H9 (cell line): ENCODE results near the gene MOSMO. TPM values are rescaled to one million over a fixed set of nuclear protein-coding genes. Genes with fewer than 3 reads are reported as not detected.

Source experiments
- DNase-seq: peaks from one replicate; pipeline ENCODE4 v3.0.0-alpha.2; 2017
- H2AFZ ChIP-seq: one replicate; pipeline ENCODE4 v1.6.1; 2013; ENCODE audit warnings: mild to moderate bottlenecking, low read length, control low read depth, moderate library complexity
- H2AK5ac ChIP-seq: 2 replicates; pipeline ENCODE4 v1.6.1; 2013; ENCODE audit warnings: low read length, control low read depth, mixed read lengths; ENCODE audit not compliant: insufficient read length
- H2BK120ac ChIP-seq: one replicate; pipeline ENCODE4 v1.6.1; 2013; ENCODE audit warnings: low read depth, mild to moderate bottlenecking, low read length, control low read depth, inconsistent platforms; ENCODE audit not compliant: poor library complexity, severe bottlenecking
- H2BK12ac ChIP-seq: 2 replicates; pipeline ENCODE4 v1.6.1; 2013; ENCODE audit warnings: low read length, control low read depth, mixed read lengths, low read depth; ENCODE audit not compliant: insufficient read length
- H2BK15ac ChIP-seq: 2 replicates; pipeline ENCODE4 v1.6.1; 2013; ENCODE audit warnings: low read depth, low read length, control low read depth
- H2BK20ac ChIP-seq: one replicate; pipeline ENCODE4 v1.6.1; 2013; ENCODE audit warnings: low read depth, mild to moderate bottlenecking, low read length, control low read depth, inconsistent platforms; ENCODE audit not compliant: poor library complexity, severe bottlenecking
- H2BK5ac ChIP-seq: 2 replicates; pipeline ENCODE4 v1.6.1; 2013; ENCODE audit warnings: low read length, control low read depth, mixed read lengths; ENCODE audit not compliant: insufficient read length
- H3K14ac ChIP-seq: 2 replicates; pipeline ENCODE4 v1.6.1; 2013; ENCODE audit warnings: low read length, control low read depth; ENCODE audit not compliant: insufficient read depth
- H3K18ac ChIP-seq: 2 replicates; pipeline ENCODE4 v1.6.1; 2013; ENCODE audit warnings: low read depth, mild to moderate bottlenecking, mixed read lengths, low read length, control low read depth; ENCODE audit not compliant: insufficient read length
- H3K23ac ChIP-seq: 2 replicates; pipeline ENCODE4 v1.6.1; 2013; ENCODE audit warnings: low read length, control low read depth, mixed read lengths, low read depth; ENCODE audit not compliant: insufficient read length
- H3K23me2 ChIP-seq: 2 replicates; pipeline ENCODE4 v1.6.1; 2013; ENCODE audit warnings: low read depth, mild to moderate bottlenecking, mixed read lengths, low read length, control low read depth; ENCODE audit not compliant: insufficient read length, poor library complexity, severe bottlenecking
- H3K27ac ChIP-seq: 2 replicates; pipeline ENCODE4 v1.5.1; 2013; ENCODE audit warnings: low read length, control low read depth, mixed read lengths, low read depth; ENCODE audit not compliant: insufficient read length
- H3K27me3 ChIP-seq: 2 replicates; pipeline ENCODE4 v1.6.1; 2013; ENCODE audit warnings: low read length, control low read depth, inconsistent platforms; ENCODE audit not compliant: insufficient read depth
- H3K4ac ChIP-seq: 2 replicates; pipeline ENCODE4 v1.6.1; 2013; ENCODE audit warnings: low read depth, mild to moderate bottlenecking, control low read depth, inconsistent platforms, low read length, moderate library complexity
- H3K4me1 ChIP-seq: 2 replicates; pipeline ENCODE4 v1.6.1; 2013; ENCODE audit warnings: low read length, control low read depth, inconsistent platforms; ENCODE audit not compliant: insufficient read depth
- H3K4me2 ChIP-seq: 2 replicates; pipeline ENCODE4 v1.6.1; 2013; ENCODE audit warnings: low read length, control low read depth, mixed read lengths; ENCODE audit not compliant: insufficient read length, insufficient read depth
- H3K56ac ChIP-seq: 2 replicates; pipeline ENCODE4 v1.6.1; 2013; ENCODE audit warnings: low read depth, mild to moderate bottlenecking, mixed read lengths, low read length, control low read depth; ENCODE audit not compliant: insufficient read length
- H3K79me1 ChIP-seq: 2 replicates; pipeline ENCODE4 v1.6.1; 2013; ENCODE audit warnings: low read depth, mild to moderate bottlenecking, moderate library complexity, low read length, control low read depth, inconsistent platforms; ENCODE audit not compliant: insufficient read depth, poor library complexity, severe bottlenecking
- H3K79me2 ChIP-seq: 2 replicates; pipeline ENCODE4 v1.6.1; 2013; ENCODE audit warnings: low read length, control low read depth, inconsistent platforms; ENCODE audit not compliant: insufficient read depth
- H3K9ac ChIP-seq: 2 replicates; pipeline ENCODE4 v1.6.1; 2013; ENCODE audit warnings: low read length, control low read depth, mixed read lengths; ENCODE audit not compliant: insufficient read length; ENCODE audit errors: extremely low read depth
- H3K9me3 ChIP-seq: one replicate; pipeline ENCODE4 v1.6.1; 2013; ENCODE audit warnings: low read depth, low read length, inconsistent platforms; ENCODE audit not compliant: control insufficient read depth
- H3T11ph ChIP-seq: one replicate; pipeline ENCODE4 v1.6.1; 2013; ENCODE audit warnings: mild to moderate bottlenecking, low read length, control low read depth, inconsistent platforms
- H4K20me1 ChIP-seq: one replicate; pipeline ENCODE4 v1.6.1; 2013; ENCODE audit not compliant: control insufficient read depth, insufficient read length, insufficient read depth
- H4K5ac ChIP-seq: 2 replicates; pipeline ENCODE4 v1.6.1; 2013; ENCODE audit warnings: low read depth, mild to moderate bottlenecking, mixed read lengths, low read length, control low read depth; ENCODE audit not compliant: insufficient read length
- H4K8ac ChIP-seq: replicated peaks from 2 replicates; pipeline ENCODE4 v1.6.1; 2013; ENCODE audit warnings: low read length, control low read depth, mixed read lengths, low read depth; ENCODE audit not compliant: insufficient read length
- H4K91ac ChIP-seq: 2 replicates; pipeline ENCODE4 v1.6.1; 2013; ENCODE audit warnings: low read depth, mild to moderate bottlenecking, moderate library complexity, mixed read lengths, low read length, control low read depth; ENCODE audit not compliant: insufficient read length
- H3K27ac Mint-ChIP-seq, 3 experiments: 2 replicates in 2 of 3; 3 replicates in 1 of 3; pipeline ENCODE4 v1.8.0; 2020 to 2021; ENCODE audit warnings: mixed read lengths in 3 of 3, mild to moderate bottlenecking in 1 of 3, moderate library complexity in 1 of 3
- H3K27me3 Mint-ChIP-seq: 2 replicates; pipeline ENCODE4 v1.8.0; 2021; ENCODE audit warnings: low read depth, mild to moderate bottlenecking, moderate library complexity, mixed read lengths
- H3K36me3 Mint-ChIP-seq, 3 experiments: 2 replicates in 2 of 3; 3 replicates in 1 of 3; pipeline ENCODE4 v1.8.0; 2020 to 2021; ENCODE audit warnings: low read depth in 3 of 3, mixed read lengths in 3 of 3; ENCODE audit not compliant: insufficient read depth in 1 of 3
- H3K4me1 Mint-ChIP-seq, 2 experiments: 2 replicates each; pipeline ENCODE4 v1.8.0; 2020; ENCODE audit warnings: mixed read lengths in 2 of 2
- H3K4me3 Mint-ChIP-seq, 2 experiments: 2 replicates in 1 of 2; 3 replicates in 1 of 2; pipeline ENCODE4 v1.8.0; 2020 to 2021; ENCODE audit warnings: mild to moderate bottlenecking in 2 of 2, mixed read lengths in 2 of 2, moderate library complexity in 1 of 2
- H3K9me3 Mint-ChIP-seq, 2 experiments: 2 replicates in 1 of 2; 3 replicates in 1 of 2; pipeline ENCODE4 v1.8.0; 2020; ENCODE audit warnings: mild to moderate bottlenecking in 2 of 2, mixed read lengths in 2 of 2, moderate library complexity in 1 of 2
- WGBS: extraction: QIAGEN DNeasy Blood & Tissue Kit; methylation state at CpG from one replicate; pipeline ENCODE4 v1.1.7; 2013; ENCODE audit warnings: missing lambda C conversion rate, low lambda C conversion rate, mixed read lengths; ENCODE audit not compliant: insufficient read length; ENCODE audit errors: extremely low coverage; 5-methylcytosine and 5-hydroxymethylcytosine counted together
- total RNA-seq: library from RNA; stranded (reverse); gene quantifications from 2 replicates; pipeline ENCODE4 v1.2.1, GENCODE V29; 2021
- TF ChIP-seq, protein P1 (sequence below): fragments of 200-600 bp; sonication (generic); conservative IDR thresholded peaks from 3 replicates; pipeline ENCODE4 v1.8.0; 2021; ENCODE audit warnings: antibody characterized with exemption, mild to moderate bottlenecking

MOSMO gene
- total RNA-seq, 1 experiment from 2014 or later, result 13.5 TPM

DNA sequence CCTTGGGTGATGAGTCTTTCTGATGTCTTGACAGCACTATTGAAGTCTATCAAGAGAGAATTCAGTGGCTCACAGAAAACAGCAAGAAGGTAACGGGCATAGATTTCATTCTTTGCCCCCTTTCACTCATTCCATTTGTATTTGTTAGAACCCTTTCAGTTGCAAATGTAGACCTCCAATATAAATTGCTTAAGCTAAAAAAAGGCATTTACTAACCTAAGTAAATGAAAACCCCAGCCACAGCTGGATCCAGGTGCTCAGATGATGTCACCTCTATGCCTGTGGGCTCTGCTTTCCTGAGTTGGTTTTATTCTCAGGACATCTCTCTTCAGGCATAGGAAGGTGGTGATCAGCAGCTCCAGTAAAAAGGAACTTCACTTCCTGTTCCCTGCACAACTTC is 95.5 kb downstream of the MOSMO start:
- Histone ChIP-seq H2BK12ac (no peak overlapping the region), H3K56ac (no peak overlapping the region), H4K20me1 (no peaks in the 10 kb centered on the region), H3K23ac (no peak overlapping the region), H4K8ac (no peak overlapping the region), H3K18ac (no peak overlapping the region), H3K79me1 (no peaks in the 10 kb centered on the region), H3K79me2 (no peaks in the 10 kb centered on the region), H4K5ac (no peak overlapping the region), H3K9me3 (no peaks in the 10 kb centered on the region), H2BK20ac (no peak overlapping the region), H3K27ac (no peak overlapping the region), H3K9ac (no peak overlapping the region), H3K27me3 (no peaks in the 10 kb centered on the region), H2BK15ac (no peak overlapping the region), H2BK5ac (no peak overlapping the region), H2AFZ (no peak overlapping the region), H3K4ac (no peak overlapping the region), H2AK5ac (no peak overlapping the region), H3K14ac (no peak overlapping the region), H3K23me2 (no peaks in the 10 kb centered on the region), H2BK120ac (no peak overlapping the region), H3T11ph (no peak overlapping the region), H3K4me1 (peaks cover 5% of the 10 kb centered on the region; the same call in 1 of the 2 replicates), H4K91ac (no peak overlapping the region), H3K4me2 (peak overlapping the region; percentile 6)
- H3K27me3 Mint-ChIP-seq, result peaks cover 4% of the 10 kb centered on the region; the same call in 1 of the 2 replicates
- WGBS, result no CpG with 5 or more reads among the region's 1 CpG
- peak overlapping the region; percentile 31 to 85 (median 81); a peak in 3 of 7 replicates for H3K27ac Mint-ChIP-seq
- H3K4me3 Mint-ChIP-seq, result no peak overlapping the region
- TF ChIP-seq, protein P1, sequence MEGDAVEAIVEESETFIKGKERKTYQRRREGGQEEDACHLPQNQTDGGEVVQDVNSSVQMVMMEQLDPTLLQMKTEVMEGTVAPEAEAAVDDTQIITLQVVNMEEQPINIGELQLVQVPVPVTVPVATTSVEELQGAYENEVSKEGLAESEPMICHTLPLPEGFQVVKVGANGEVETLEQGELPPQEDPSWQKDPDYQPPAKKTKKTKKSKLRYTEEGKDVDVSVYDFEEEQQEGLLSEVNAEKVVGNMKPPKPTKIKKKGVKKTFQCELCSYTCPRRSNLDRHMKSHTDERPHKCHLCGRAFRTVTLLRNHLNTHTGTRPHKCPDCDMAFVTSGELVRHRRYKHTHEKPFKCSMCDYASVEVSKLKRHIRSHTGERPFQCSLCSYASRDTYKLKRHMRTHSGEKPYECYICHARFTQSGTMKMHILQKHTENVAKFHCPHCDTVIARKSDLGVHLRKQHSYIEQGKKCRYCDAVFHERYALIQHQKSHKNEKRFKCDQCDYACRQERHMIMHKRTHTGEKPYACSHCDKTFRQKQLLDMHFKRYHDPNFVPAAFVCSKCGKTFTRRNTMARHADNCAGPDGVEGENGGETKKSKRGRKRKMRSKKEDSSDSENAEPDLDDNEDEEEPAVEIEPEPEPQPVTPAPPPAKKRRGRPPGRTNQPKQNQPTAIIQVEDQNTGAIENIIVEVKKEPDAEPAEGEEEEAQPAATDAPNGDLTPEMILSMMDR, result no peak
- no peaks in the 10 kb centered on the region for H3K36me3 Mint-ChIP-seq
- 0 out of 5 replicates have a peak, but pooled peaks cover 0 to 3% of the 10 kb centered on the region in 2 experiments for H3K9me3 Mint-ChIP-seq
- no peak for DNase-seq
- H3K4me1 Mint-ChIP-seq, result peaks cover 28 to 35% of the 10 kb centered on the region in 2 experiments
